Fibroblast of peridontal ligament (primary cell): ENCODE data around the gene CPVL.

Source experiments
- DNase-seq: peaks from one replicate; pipeline ENCODE4 v3.0.0-alpha.2; 2010; ENCODE audit errors: extremely low read depth

CPVL gene

GRCh38 chr7:28976022-28976421 lies 170.3 kb downstream of the CPVL start:
- no peak for DNase-seq

GRCh38 chr7:28973591-28973990 lies 172.7 kb downstream of the CPVL start:
- no peak for DNase-seq

- no peak for DNase-seq
These were observed 182.3 kb downstream of the CPVL start for GRCh38 chr7:28964056-28964455.

- no peak for DNase-seq
These were observed 184.4 kb downstream of the CPVL start for GRCh38 chr7:28961972-28962371.

GRCh38 chr7:28960071-28960840 lies 186.1 kb downstream of the CPVL start:
- no peak for DNase-seq

- no peak for DNase-seq
These were observed 187.4 kb downstream of the CPVL start for GRCh38 chr7:28958980-28959347.

- DNase-seq = peak; percentile 60
These were observed 187.9 kb downstream of the CPVL start, which contains the start of gene TRIL for GRCh38 chr7:28958235-28958979. Gene TRIL, minus strand, starts transcription at chr7:28958330. Its CDS starts 284 bp downstream, at chr7:28958046.

GRCh38 chr7:28957751-28958234 lies 188.5 kb downstream of the CPVL start:
- DNase-seq = no peak

GRCh38 chr7:28957064-28957750 lies 189.1 kb downstream of the CPVL start:
- no peak for DNase-seq

- DNase-seq = no peak
These were observed 189.7 kb downstream of the CPVL start for GRCh38 chr7:28956608-28957063.

GRCh38 chr7:28955718-28956607 lies 190.4 kb downstream of the CPVL start:
- no peak for DNase-seq

GRCh38 chr7:28955356-28955717 lies 191.0 kb downstream of the CPVL start:
- DNase-seq = no peak

- no peak for DNase-seq
These were observed 191.4 kb downstream of the CPVL start for GRCh38 chr7:28954946-28955345.

- no peak for DNase-seq
These were observed 191.9 kb downstream of the CPVL start for GRCh38 chr7:28954471-28954870.

- peak; percentile 17 for DNase-seq
These were observed 192.7 kb downstream of the CPVL start for GRCh38 chr7:28953633-28954032.
